Parathyroid adenoma (tissue), 2 donors: ENCODE results near the gene ADGRL3.

ENCODE experiments used
- H2AFZ ChIP-seq: fragments of 300-600 bp; sonication (generic); one replicate; pipeline ENCODE4 v1.7.0; 2017; ENCODE audit warnings: antibody characterized with exemption, mild to moderate bottlenecking
- H3K27ac ChIP-seq: fragments of 300-600 bp; sonication (generic); one replicate; pipeline ENCODE4 v1.7.0; 2017
- H3K27me3 ChIP-seq: fragments of 300-600 bp; sonication (generic); one replicate; pipeline ENCODE4 v1.7.0; 2017; ENCODE audit warnings: low read length; ENCODE audit not compliant: control insufficient read depth, insufficient read depth
- H3K36me3 ChIP-seq: fragments of 300-600 bp; sonication (generic); one replicate; pipeline ENCODE4 v1.7.0; 2017; ENCODE audit warnings: low read length; ENCODE audit not compliant: control insufficient read depth, insufficient read depth
- H3K4me1 ChIP-seq: fragments of 300-600 bp; sonication (generic); one replicate; pipeline ENCODE4 v1.7.0; 2017; ENCODE audit warnings: control low read depth
- H3K4me2 ChIP-seq: fragments of 300-600 bp; sonication (generic); one replicate; pipeline ENCODE4 v1.7.0; 2017; ENCODE audit warnings: low read length
- H3K4me3 ChIP-seq: fragments of 300-600 bp; sonication (generic); one replicate; pipeline ENCODE4 v1.7.0; 2017; ENCODE audit warnings: low read depth, low read length
- H3K79me2 ChIP-seq: fragments of 300-600 bp; sonication (generic); one replicate; pipeline ENCODE4 v1.7.0; 2017; ENCODE audit warnings: control low read depth
- H3K9ac ChIP-seq: fragments of 300-600 bp; sonication (generic); one replicate; pipeline ENCODE4 v1.7.0; 2017; ENCODE audit warnings: mild to moderate bottlenecking
- H3K9me3 ChIP-seq: fragments of 300-600 bp; sonication (generic); one replicate; pipeline ENCODE4 v1.7.0; 2017; ENCODE audit warnings: low read length; ENCODE audit not compliant: control insufficient read depth
- CTCF ChIP-seq: fragments of 300-600 bp; sonication (generic); IDR thresholded peaks from one replicate; pipeline ENCODE4 v1.7.0; 2017; ENCODE audit warnings: antibody characterized with exemption, mild to moderate bottlenecking
- donor health status: primary hyperparathyroidism.

ADGRL3 gene

GRCh38 chr4:61657016-61657415 lies 456.9 kb downstream of the ADGRL3 start:
- no peak overlapping the region for H3K4me3 ChIP-seq
- H2AFZ ChIP-seq = no peak overlapping the region
- no peak for TF ChIP-seq CTCF
- H3K4me2 ChIP-seq = no peak overlapping the region
- no peaks in the 10 kb centered on the region for H3K36me3 ChIP-seq
- H3K9me3 ChIP-seq = no peaks in the 10 kb centered on the region
- no peaks in the 10 kb centered on the region for H3K4me1 ChIP-seq
- no peak overlapping the region for H3K27ac ChIP-seq
- H3K79me2 ChIP-seq = no peaks in the 10 kb centered on the region
- H3K9ac ChIP-seq = no peak overlapping the region
- no peaks in the 10 kb centered on the region for H3K27me3 ChIP-seq

GRCh38 chr4:61661960-61662359 lies 461.8 kb downstream of the ADGRL3 start:
- no peaks in the 10 kb centered on the region for H3K79me2 ChIP-seq
- no peak overlapping the region for H3K9ac ChIP-seq
- no peak overlapping the region for H2AFZ ChIP-seq
- no peaks in the 10 kb centered on the region for H3K4me1 ChIP-seq
- no peaks in the 10 kb centered on the region for H3K9me3 ChIP-seq
- H3K4me2 ChIP-seq = no peak overlapping the region
- no peak overlapping the region for H3K4me3 ChIP-seq
- no peaks in the 10 kb centered on the region for H3K36me3 ChIP-seq
- no peak for TF ChIP-seq CTCF
- H3K27ac ChIP-seq = no peak overlapping the region
- no peaks in the 10 kb centered on the region for H3K27me3 ChIP-seq

- Histone ChIP-seq H3K36me3 (no peaks in the 10 kb centered on the region), H3K79me2 (no peaks in the 10 kb centered on the region), H3K9me3 (no peaks in the 10 kb centered on the region), H3K27me3 (no peaks in the 10 kb centered on the region), H3K4me1 (no peaks in the 10 kb centered on the region), H3K4me3 (no peak overlapping the region), H3K27ac (no peak overlapping the region), H3K9ac (no peak overlapping the region), H3K4me2 (no peak overlapping the region), H2AFZ (no peak overlapping the region)
- no peak for TF ChIP-seq CTCF
Observed at GRCh38 chr4:61662362-61662761, 462.2 kb downstream of the ADGRL3 start.

- H3K4me2 ChIP-seq = no peak overlapping the region
- no peaks in the 10 kb centered on the region for H3K9me3 ChIP-seq
- H3K4me1 ChIP-seq = no peaks in the 10 kb centered on the region
- H3K27ac ChIP-seq = no peak overlapping the region
- no peak overlapping the region for H2AFZ ChIP-seq
- no peak for TF ChIP-seq CTCF
- no peak overlapping the region for H3K9ac ChIP-seq
- no peaks in the 10 kb centered on the region for H3K79me2 ChIP-seq
- H3K4me3 ChIP-seq = no peak overlapping the region
- no peaks in the 10 kb centered on the region for H3K36me3 ChIP-seq
- H3K27me3 ChIP-seq = no peaks in the 10 kb centered on the region
Observed at GRCh38 chr4:61663310-61663709, 463.2 kb downstream of the ADGRL3 start.

GRCh38 chr4:61665649-61666048 lies 465.5 kb downstream of the ADGRL3 start:
- H3K9me3 ChIP-seq = no peaks in the 10 kb centered on the region
- H3K4me3 ChIP-seq = no peak overlapping the region
- no peaks in the 10 kb centered on the region for H3K36me3 ChIP-seq
- no peaks in the 10 kb centered on the region for H3K79me2 ChIP-seq
- no peak overlapping the region for H2AFZ ChIP-seq
- no peaks in the 10 kb centered on the region for H3K4me1 ChIP-seq
- H3K27me3 ChIP-seq = no peaks in the 10 kb centered on the region
- H3K27ac ChIP-seq = no peak overlapping the region
- H3K9ac ChIP-seq = no peak overlapping the region
- H3K4me2 ChIP-seq = no peak overlapping the region
- TF ChIP-seq CTCF = no peak
